GM12801 (cell line): Measurements from ENCODE around the gene SETD1A.

Source experiments
- TF ChIP-seq, protein P1 (sequence below): IDR thresholded peaks from one replicate; pipeline ENCODE4 v1.5.1; 2011; ENCODE audit warnings: control low read depth; ENCODE audit not compliant: insufficient read length; ENCODE audit errors: extremely low read depth

SETD1A gene

DNA sequence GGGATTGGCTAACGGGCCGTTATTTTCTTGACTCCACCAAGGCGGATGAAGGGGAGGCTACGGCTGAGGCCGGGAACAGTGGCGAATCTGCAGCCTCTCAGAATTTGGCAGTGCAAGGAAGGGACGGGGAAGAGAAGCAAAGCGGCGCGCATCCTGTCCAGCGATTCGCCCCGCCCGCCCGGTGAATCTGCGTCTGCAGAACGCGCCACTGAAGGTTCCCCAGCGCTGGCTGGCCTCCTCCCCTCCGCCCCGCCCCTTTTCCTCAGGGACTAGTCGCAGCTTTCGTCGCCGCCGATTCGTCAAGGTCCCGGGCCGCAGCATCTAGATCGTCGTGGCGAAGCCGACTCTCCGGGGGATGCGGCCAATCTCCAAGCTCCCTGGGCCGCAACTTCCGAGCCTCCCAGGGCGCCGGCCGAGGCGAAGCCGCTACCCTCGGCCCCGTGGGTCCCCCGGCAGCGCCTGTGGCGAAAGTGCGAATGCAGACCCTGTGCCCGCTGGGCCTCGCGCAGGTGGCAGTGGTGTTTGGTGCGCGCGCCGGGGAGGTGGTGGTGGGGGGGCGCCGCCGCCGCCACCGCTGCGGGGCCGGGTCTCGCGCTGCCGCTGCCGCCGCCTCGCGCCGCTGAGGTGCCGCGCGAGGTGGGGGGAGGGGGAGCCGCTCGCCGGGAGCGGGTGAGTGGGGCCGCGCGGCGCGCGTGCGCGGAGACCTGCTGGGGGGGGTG lies at the start of gene SETD1A:
Gene SETD1A (plus strand): TSS at position 299 of the 719 bp plus-strand sequence. CDS start 978 bp downstream, outside the sequence.
- TF ChIP-seq, protein P1, sequence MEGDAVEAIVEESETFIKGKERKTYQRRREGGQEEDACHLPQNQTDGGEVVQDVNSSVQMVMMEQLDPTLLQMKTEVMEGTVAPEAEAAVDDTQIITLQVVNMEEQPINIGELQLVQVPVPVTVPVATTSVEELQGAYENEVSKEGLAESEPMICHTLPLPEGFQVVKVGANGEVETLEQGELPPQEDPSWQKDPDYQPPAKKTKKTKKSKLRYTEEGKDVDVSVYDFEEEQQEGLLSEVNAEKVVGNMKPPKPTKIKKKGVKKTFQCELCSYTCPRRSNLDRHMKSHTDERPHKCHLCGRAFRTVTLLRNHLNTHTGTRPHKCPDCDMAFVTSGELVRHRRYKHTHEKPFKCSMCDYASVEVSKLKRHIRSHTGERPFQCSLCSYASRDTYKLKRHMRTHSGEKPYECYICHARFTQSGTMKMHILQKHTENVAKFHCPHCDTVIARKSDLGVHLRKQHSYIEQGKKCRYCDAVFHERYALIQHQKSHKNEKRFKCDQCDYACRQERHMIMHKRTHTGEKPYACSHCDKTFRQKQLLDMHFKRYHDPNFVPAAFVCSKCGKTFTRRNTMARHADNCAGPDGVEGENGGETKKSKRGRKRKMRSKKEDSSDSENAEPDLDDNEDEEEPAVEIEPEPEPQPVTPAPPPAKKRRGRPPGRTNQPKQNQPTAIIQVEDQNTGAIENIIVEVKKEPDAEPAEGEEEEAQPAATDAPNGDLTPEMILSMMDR = no peak

DNA sequence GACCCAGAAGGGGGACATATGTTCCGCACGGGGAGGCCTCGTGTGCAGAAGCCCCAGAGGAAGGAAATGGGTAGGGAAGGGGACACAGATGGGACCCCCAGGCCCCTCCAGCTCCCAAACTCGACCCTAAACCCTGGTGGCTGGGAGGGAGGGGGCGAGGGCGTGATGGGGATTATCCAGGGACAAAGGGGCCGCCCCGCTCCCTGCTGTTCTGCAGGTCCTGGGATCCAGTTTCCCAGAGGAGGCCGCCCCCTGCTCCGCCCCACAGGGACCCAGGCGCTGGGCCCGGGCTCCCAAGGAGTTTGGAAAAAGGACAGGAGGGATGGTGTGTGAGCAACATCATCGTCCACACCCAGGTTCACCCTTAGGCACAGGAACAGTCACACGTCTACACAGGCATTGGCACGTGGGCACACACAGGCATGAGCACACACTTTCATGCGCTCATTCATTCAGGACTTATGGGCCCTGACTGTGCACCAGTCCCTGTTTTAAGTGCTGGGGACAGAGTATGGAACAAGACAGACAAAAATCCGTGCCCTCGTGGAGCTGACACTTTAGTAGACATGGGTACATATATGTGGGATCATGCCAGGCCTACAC lies 47.0 kb upstream of the SETD1A start:
- TF ChIP-seq, protein P1 = no peak

DNA sequence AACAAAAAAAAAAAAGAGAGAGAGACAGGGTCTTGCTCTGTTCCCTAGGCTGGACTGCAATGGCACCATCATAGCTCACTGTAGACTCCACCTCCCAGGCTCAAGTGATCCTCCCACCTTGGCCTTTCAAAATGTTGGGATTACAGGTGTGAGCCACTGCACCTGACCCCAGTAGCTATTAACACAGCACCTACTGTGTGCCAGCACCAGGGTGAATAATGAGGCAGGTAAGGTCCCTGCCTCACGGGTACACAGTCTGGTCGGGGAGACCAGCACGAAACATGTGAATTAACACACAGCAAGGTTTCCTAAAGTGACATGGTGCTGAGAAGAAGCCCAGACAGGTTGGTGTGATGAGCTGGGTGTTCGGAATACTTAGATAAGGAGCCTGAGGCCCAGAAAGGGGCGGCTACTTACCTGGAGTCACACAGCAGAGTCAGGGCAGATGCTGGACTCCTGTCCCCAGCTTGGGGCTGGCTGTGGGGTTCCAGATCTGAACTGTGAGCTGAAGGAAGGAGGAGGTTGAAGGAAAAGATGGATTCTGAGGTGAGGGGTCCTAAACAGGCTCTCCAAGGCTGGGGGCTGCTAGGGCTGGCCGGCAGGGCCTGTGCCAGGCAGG lies 44.7 kb upstream of the SETD1A start:
- TF ChIP-seq, protein P1 = no peak

DNA sequence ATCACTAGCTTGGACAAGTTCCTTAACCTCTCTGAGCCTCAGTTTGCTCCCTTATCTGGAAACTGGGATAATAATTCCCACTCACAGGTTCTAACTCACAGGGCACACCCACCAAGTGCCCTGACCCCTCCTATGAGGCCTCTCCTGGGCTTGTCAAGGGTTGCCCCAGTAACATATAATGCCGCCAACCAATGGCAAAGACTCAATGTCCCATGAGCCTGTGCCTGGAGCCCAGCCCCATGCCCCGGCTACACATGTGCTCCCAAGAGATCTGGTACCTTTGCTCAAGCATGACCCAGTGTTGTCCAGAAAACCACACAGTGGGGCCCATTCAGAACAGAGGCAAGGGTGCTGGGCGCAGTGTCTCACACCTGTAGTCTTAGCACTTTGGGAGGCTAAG lies 42.7 kb upstream of the SETD1A start:
- TF ChIP-seq, protein P1 = no peak

DNA sequence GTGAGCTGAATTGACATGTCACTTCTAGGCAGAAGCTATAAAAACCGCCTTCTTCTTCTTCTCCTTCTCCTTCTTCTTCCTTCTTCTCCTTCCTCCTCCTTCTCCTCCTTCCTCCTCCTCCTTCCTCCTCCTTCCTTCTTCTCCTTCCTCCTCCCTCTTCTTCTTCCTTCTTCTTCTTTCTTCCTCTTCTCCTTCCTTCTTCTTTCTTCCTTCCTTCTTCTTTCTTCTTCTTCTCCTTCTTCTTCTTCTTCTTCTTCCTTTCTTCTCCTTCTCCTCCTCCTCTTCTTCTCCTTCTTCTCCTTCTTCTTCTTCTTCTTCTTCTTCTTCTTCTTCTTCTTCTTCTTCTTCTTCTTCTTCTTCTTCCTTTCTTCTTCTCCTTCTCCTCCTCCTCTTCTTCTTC lies 38.9 kb upstream of the SETD1A start:
- TF ChIP-seq, protein P1 = no peak

DNA sequence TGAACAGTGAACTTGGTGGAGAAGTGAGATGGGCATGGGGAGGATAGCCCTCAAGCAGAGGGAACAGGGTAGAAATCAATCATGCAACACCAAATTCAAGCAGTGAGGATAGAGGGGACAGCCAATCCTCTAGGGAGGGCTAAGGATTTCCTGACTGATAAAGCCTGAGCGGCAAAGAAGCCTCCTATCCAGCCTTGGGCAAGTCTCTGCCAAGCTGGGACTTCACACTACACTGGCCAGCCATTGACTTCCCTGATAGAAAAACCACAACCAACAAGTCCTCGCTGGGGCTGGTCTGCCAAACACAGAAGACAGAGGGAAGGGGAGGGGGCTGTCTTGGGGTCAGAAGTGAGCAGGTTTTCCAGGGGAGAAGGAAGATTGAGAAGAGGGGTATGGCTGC lies 36.7 kb upstream of the SETD1A start:
- TF ChIP-seq, protein P1 = no peak

DNA sequence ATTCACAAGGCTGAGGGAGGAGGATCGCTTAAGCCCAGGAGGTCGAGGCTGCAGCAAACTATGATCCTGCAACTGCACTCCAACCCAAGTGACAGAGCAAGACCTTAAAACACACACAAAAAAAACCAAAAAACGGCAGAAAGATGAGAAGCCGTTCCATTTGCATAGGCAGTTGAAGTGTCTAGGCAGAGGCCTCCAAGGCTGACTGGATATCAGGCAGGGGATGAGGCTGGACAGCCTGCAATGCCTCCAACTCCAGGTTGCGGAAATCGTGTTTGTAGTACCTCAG lies 36.2 kb upstream of the SETD1A start:
- TF ChIP-seq, protein P1 = no peak
